CD14-positive monocyte (primary cell): ENCODE data around the gene OLIG2. TPM values are rescaled to one million over a fixed set of nuclear protein-coding genes. Genes with fewer than 3 reads are reported as not detected.

ENCODE experiments used
- DNase-seq, 3 donors: peaks; one replicate each; pipeline ENCODE4 v3.0.0-alpha.2; 2011 to 2022
- H2AFZ ChIP-seq: 2 replicates; pipeline ENCODE4 v1.6.0; 2012; ENCODE audit warnings: mild to moderate bottlenecking, low read depth, low read length, inconsistent platforms; ENCODE audit not compliant: insufficient read depth, poor library complexity, severe bottlenecking
- H3K27ac ChIP-seq, 2 donors: 1 replicate in 1 of 2; 2 replicates in 1 of 2; pipeline ENCODE4 v1.5.1; 2012 to 2013; ENCODE audit warnings: low read length in 2 of 2, control low read depth in 1 of 2, inconsistent platforms in 1 of 2, low read depth in 1 of 2, mild to moderate bottlenecking in 1 of 2
- H3K27me3 ChIP-seq, 2 donors: one replicate each; pipeline versions ENCODE4 v1.6.0 to v1.6.1; 2011 to 2013; ENCODE audit warnings: low read length in 2 of 2; ENCODE audit not compliant: control insufficient read depth in 2 of 2, insufficient read depth in 2 of 2
- H3K36me3 ChIP-seq, 2 donors: replicated peaks in 1 of 2; 1 replicate in 1 of 2; 2 replicates in 1 of 2; pipeline versions ENCODE4 v1.5.1 to v1.6.1; 2012 to 2013; ENCODE audit warnings: low read length in 2 of 2, control low read depth in 1 of 2, inconsistent platforms in 1 of 2, mild to moderate bottlenecking in 1 of 2; ENCODE audit not compliant: insufficient read depth in 2 of 2, control insufficient read depth in 1 of 2
- H3K4me1 ChIP-seq, 2 donors: 1 replicate in 1 of 2; 2 replicates in 1 of 2; pipeline versions ENCODE4 v1.5.1 to v1.6.1; 2012 to 2013; ENCODE audit warnings: low read length in 2 of 2, control low read depth in 1 of 2, inconsistent platforms in 1 of 2, mild to moderate bottlenecking in 1 of 2, moderate library complexity in 1 of 2; ENCODE audit not compliant: insufficient read depth in 2 of 2, control insufficient read depth in 1 of 2
- H3K4me2 ChIP-seq: replicated peaks from 2 replicates; pipeline ENCODE3; 2012; ENCODE audit warnings: low read length, moderate library complexity, mild to moderate bottlenecking; ENCODE audit not compliant: poor library complexity, severe bottlenecking; ENCODE audit errors: extremely low read depth
- H3K4me3 ChIP-seq, 3 experiments: fragments of 200-600 bp in 1 of 3; sonication (generic) in 1 of 3; replicated peaks in 1 of 3; 1 replicate in 2 of 3; 2 replicates in 1 of 3; pipeline ENCODE4 v1.5.1; 2011 to 2013; ENCODE audit warnings: low read length in 3 of 3, mild to moderate bottlenecking in 3 of 3, control low read depth in 2 of 3, low read depth in 2 of 3, inconsistent platforms in 1 of 3, moderate library complexity in 1 of 3
- H3K79me2 ChIP-seq: 2 replicates; pipeline ENCODE4 v1.6.0; 2012; ENCODE audit warnings: mild to moderate bottlenecking, control low read depth, inconsistent platforms, low read length, moderate library complexity; ENCODE audit not compliant: insufficient read depth
- H3K9ac ChIP-seq: 2 replicates; pipeline ENCODE4 v1.6.0; 2017; ENCODE audit warnings: low read length, mild to moderate bottlenecking; ENCODE audit not compliant: insufficient read depth, poor library complexity, severe bottlenecking
- H3K9me3 ChIP-seq, 2 donors: replicated peaks in 1 of 2; 1 replicate in 1 of 2; 2 replicates in 1 of 2; pipeline versions ENCODE4 v1.5.1 to v1.6.1; 2012 to 2013; ENCODE audit warnings: low read length in 2 of 2, control low read depth in 1 of 2; ENCODE audit not compliant: control insufficient read depth in 1 of 2, insufficient read depth in 1 of 2
- H4K20me1 ChIP-seq: 2 replicates; pipeline ENCODE4 v1.6.0; 2012; ENCODE audit warnings: mild to moderate bottlenecking, low read length, control low read depth, moderate library complexity; ENCODE audit not compliant: insufficient read depth
- H3K27ac Mint-ChIP-seq, 7 donors: one replicate each; pipeline ENCODE4 v1.8.0; 2020; ENCODE audit warnings: mild to moderate bottlenecking in 7 of 7, mixed read lengths in 7 of 7, moderate library complexity in 6 of 7, inconsistent platforms in 2 of 7
- H3K27me3 Mint-ChIP-seq, 3 donors: one replicate each; pipeline ENCODE4 v1.8.0; 2021 to 2022; ENCODE audit warnings: low read depth in 3 of 3, mild to moderate bottlenecking in 3 of 3, mixed read lengths in 3 of 3, moderate library complexity in 3 of 3, inconsistent platforms in 1 of 3
- H3K36me3 Mint-ChIP-seq, 2 donors: one replicate each; pipeline ENCODE4 v1.8.0; 2020; ENCODE audit warnings: mixed read lengths in 2 of 2, inconsistent platforms in 1 of 2, mild to moderate bottlenecking in 1 of 2
- H3K4me1 Mint-ChIP-seq: one replicate; pipeline ENCODE4 v1.8.0; 2020; ENCODE audit warnings: mild to moderate bottlenecking, mixed read lengths
- H3K4me3 Mint-ChIP-seq, 2 donors: one replicate each; pipeline ENCODE4 v1.8.0; 2020; ENCODE audit warnings: mild to moderate bottlenecking in 2 of 2, mixed read lengths in 2 of 2, moderate library complexity in 1 of 2
- H3K9me3 Mint-ChIP-seq, 7 donors: one replicate each; pipeline ENCODE4 v1.8.0; 2020 to 2022; ENCODE audit warnings: mixed read lengths in 7 of 7, mild to moderate bottlenecking in 6 of 7, moderate library complexity in 6 of 7, inconsistent platforms in 2 of 7
- CTCF ChIP-seq: fragments of 200-600 bp; IDR thresholded peaks from one replicate; pipeline ENCODE4 v1.8.0; 2022; ENCODE audit warnings: antibody characterized with exemption, mild to moderate bottlenecking
- WGBS: methylation state at CpG from one replicate; pipeline ENCODE4 v1.1.5; 2013; ENCODE audit warnings: missing lambda C conversion rate; ENCODE audit not compliant: insufficient coverage; 5-methylcytosine and 5-hydroxymethylcytosine counted together
- intact Hi-C, 2 donors: fragments of 100-400 bp; cut with micrococcal nuclease; formaldehyde crosslinking; loops; one replicate each; pipeline versions ENCODE4 v1.15.0 to v1.15.1; 2023
- polyA plus RNA-seq, 3 donors: library from polyadenylated mRNA; depleted of rRNA in 1 of 3; unstranded in 2 of 3; stranded (reverse) in 1 of 3; fragments of 300-500 nt in 2 of 3; fragments of >200 nt in 1 of 3; fragmentation: Illumina TruSeq in 2 of 3; gene quantifications; 1 replicate in 2 of 3; 2 replicates in 1 of 3; pipeline ENCODE4 v1.2.3, GENCODE V29; 2012 to 2021

The OLIG2 gene
- polyA plus RNA-seq, 3 donors: 0.20 TPM; not detected in 2

GRCh38 chr21:33024201-33025103 lies 1.3 kb upstream of the OLIG2 start:
- Mint-ChIP-seq H3K27me3 (peaks cover 87 to 99% (median 92%) of the 10 kb centered on the region in 3 donors), H3K4me1 (peaks cover 84% of the 10 kb centered on the region), H3K36me3 (peaks cover 37 to 45% of the 10 kb centered on the region in 2 donors), H3K9me3 (peaks cover 0 to 60% (median 46%) of the 10 kb centered on the region in 7 donors), H3K4me3 (peak overlapping the region; percentile 81 to 87), H3K27ac (peak overlapping the region in 4 of 7 donors; percentile 49 to 85 (median 59))
- intact Hi-C loops: loop anchor here (5.0 to 10.0 kb wide), 2 partner anchors 48 to 170 kb away; partner anchors contain the start of gene OLIG1 (in 2 of the 2)
- Histone ChIP-seq H3K36me3 (no peaks in the 10 kb centered on the region), H3K4me3 (peak overlapping the region in 2 of 3 experiments; percentile 12 to 69), H3K79me2 (no peaks in the 10 kb centered on the region), H3K27ac (no peak overlapping the region), H4K20me1 (peaks cover 22% of the 10 kb centered on the region), H3K4me1 (peaks cover 80 to 88% of the 10 kb centered on the region in 2 donors), H3K27me3 (peaks cover 68 to 96% of the 10 kb centered on the region in 2 donors), H3K4me2 (peak overlapping the region; percentile 78), H2AFZ (no peak overlapping the region), H3K9me3 (peaks cover 5 to 31% of the 10 kb centered on the region in 2 donors), H3K9ac (no peak overlapping the region)
- 10% methylated on average over 23 of the region's 40 CpGs for WGBS
- DNase-seq: peak; percentile 63 to 68 (median 68)
- TF ChIP-seq CTCF: peak; percentile 3

GRCh38 chr21:33025106-33025488 lies 638 bp upstream of the OLIG2 start:
- H3K9me3 ChIP-seq: peaks cover 5 to 29% of the 10 kb centered on the region in 2 donors
- peaks cover 84% of the 10 kb centered on the region for H3K4me1 Mint-ChIP-seq
- peaks cover 44 to 49% of the 10 kb centered on the region in 2 donors for H3K36me3 Mint-ChIP-seq
- H3K4me3 Mint-ChIP-seq: peak overlapping the region; percentile 34 to 87
- H3K27me3 Mint-ChIP-seq: peaks cover 91 to 99% (median 94%) of the 10 kb centered on the region in 3 donors
- peaks cover 64 to 96% of the 10 kb centered on the region in 2 donors for H3K27me3 ChIP-seq
- H3K27ac Mint-ChIP-seq: no peak overlapping the region
- H2AFZ ChIP-seq: no peak overlapping the region
- H3K79me2 ChIP-seq: no peaks in the 10 kb centered on the region
- peaks cover 22% of the 10 kb centered on the region for H4K20me1 ChIP-seq
- peaks cover 0 to 65% (median 47%) of the 10 kb centered on the region in 7 donors for H3K9me3 Mint-ChIP-seq
- H3K4me3 ChIP-seq: peak overlapping the region in 1 of 3 experiments; percentile 69
- H3K9ac ChIP-seq: no peak overlapping the region
- WGBS: 6% methylated on average over 21 of the region's 22 CpGs
- peak overlapping the region; percentile 66 for H3K4me2 ChIP-seq
- no peaks in the 10 kb centered on the region for H3K36me3 ChIP-seq
- TF ChIP-seq CTCF: peak; percentile 24
- peaks cover 78 to 85% of the 10 kb centered on the region in 2 donors for H3K4me1 ChIP-seq
- no peak overlapping the region for H3K27ac ChIP-seq
- intact Hi-C loops: loop anchor here (5.0 to 10.0 kb wide), 2 partner anchors 47 to 170 kb away; partner anchors contain the start of gene OLIG1 (in 2 of the 2)
- no peak for DNase-seq
